ENCODE data around the gene ARHGAP8. TPM values are rescaled to one million over a fixed set of nuclear protein-coding genes. Genes with fewer than 3 reads are reported as not detected.

ARHGAP8 gene
- total RNA-seq, 1 donor: not detected

DNA sequence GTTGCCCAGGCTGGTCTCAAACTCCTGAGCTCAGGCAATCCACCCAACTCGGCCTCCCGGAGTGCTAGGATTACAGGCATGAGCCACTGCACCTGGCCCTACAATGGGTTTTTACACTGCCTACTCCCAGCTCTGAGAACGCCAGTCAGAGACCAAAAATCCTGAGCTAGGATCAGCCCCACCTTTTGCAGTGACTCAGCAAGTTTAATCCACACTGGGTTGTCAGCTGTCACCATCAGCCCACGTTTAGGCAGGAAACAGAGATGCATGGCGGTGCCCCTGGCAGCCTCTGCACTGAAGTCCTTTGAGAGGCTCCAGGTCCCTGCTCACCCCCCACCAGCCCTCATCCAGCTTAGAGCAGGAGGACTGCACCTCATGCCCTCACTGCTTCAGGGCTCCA lies 117.6 kb downstream of the ARHGAP8 start:
- peak; percentile 30 for DNase-seq (ENCODE audit: low read depth)
- H3K4me3 ChIP-seq (ENCODE audit: low read depth, low read length): no peak overlapping the region
- TF ChIP-seq, protein P1, sequence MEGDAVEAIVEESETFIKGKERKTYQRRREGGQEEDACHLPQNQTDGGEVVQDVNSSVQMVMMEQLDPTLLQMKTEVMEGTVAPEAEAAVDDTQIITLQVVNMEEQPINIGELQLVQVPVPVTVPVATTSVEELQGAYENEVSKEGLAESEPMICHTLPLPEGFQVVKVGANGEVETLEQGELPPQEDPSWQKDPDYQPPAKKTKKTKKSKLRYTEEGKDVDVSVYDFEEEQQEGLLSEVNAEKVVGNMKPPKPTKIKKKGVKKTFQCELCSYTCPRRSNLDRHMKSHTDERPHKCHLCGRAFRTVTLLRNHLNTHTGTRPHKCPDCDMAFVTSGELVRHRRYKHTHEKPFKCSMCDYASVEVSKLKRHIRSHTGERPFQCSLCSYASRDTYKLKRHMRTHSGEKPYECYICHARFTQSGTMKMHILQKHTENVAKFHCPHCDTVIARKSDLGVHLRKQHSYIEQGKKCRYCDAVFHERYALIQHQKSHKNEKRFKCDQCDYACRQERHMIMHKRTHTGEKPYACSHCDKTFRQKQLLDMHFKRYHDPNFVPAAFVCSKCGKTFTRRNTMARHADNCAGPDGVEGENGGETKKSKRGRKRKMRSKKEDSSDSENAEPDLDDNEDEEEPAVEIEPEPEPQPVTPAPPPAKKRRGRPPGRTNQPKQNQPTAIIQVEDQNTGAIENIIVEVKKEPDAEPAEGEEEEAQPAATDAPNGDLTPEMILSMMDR (IDR thresholded peaks at IDR 0.05; ENCODE audit: insufficient read depth, low read length): no peak

DNA sequence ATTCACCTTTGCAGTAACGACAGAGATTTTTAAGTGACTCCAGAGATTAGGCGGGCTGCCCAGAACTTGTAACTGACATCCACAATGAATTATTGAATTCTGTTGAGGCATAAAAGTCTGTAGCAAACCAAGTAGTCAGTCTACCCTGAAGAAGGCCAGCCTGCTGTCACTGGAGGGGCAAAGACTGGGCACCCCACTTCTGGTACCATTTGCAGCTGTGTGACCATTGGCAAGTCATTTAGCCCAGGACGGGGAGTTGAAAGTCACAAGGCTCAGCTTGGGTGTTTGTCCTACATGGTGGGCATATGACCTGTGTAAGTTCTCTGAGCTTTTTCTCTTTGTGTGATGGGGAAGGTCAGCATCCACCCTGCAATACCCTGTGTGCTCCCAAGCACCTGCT lies 119.4 kb downstream of the ARHGAP8 start:
- TF ChIP-seq, protein P1 (IDR thresholded peaks at IDR 0.05; ENCODE audit: insufficient read depth, low read length): no peak
- no peak overlapping the region for H3K4me3 ChIP-seq (ENCODE audit: low read depth, low read length)
- DNase-seq (ENCODE audit: low read depth): no peak

DNA sequence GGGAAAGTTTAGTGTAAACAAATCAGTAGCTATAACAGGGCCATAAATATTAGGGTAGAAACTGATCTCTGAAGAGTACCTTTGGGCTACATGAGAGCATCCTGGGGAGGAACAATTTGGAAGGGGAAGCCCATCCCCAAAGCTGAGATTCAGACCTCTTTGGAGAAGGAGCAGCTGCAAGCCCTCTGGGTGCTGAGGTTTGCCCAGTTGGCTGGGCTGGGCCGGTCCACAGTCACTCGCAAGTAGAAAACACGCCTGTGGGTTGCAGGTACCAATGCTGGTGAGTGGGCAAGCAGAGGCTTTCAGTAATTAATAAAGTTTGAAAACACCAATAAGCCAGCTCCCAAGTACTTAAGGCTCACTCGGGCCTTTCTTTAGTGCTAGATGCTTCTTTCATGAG lies 124.5 kb downstream of the ARHGAP8 start:
- TF ChIP-seq, protein P1 (IDR thresholded peaks at IDR 0.05; ENCODE audit: insufficient read depth, low read length): no peak
- no peak overlapping the region for H3K4me3 ChIP-seq (ENCODE audit: low read depth, low read length)
- DNase-seq (ENCODE audit: low read depth): no peak

DNA sequence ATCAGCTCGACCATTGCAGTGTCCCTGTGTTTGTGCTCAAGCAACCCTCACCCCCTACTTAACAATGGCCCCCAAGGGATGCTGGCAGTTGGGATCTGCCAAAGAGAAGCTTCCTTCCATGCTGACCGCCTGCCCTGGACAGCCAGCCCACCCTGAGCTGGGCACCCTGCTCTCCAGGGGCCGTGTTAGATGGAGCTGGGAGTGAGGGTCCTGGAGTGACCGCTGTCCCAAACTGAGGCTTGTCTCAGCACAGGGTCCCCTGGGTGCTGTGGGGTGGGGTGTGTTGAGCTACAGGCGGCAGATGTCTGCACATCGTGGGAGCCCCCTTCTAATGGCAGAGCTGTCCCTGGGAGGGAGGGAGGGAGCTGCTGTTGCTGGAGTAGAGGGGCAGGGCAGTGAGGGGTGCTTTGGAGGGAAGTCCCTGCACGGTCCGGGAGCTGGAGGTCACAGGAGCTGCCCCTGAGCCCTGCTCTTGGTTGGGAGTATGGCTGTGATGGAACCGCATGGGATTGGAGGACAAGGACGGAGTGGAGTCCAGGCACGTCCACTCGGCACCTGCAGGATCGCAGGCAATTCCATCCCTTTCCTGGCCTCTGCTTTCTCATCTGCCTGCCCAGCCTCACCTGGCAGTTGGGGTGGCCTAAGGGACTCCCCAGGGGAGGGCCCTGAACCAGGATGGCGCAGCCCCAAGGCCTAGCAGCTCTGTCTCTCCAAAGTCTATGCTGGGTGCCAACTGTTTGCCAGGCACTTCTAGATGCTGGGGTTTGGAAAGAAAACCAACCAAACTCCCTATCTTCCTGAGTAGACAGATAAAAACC lies 126.3 kb downstream of the ARHGAP8 start:
- TF ChIP-seq, protein P1 (IDR thresholded peaks at IDR 0.05; ENCODE audit: insufficient read depth, low read length): no peak
- no peak for DNase-seq (ENCODE audit: low read depth)
- no peak overlapping the region for H3K4me3 ChIP-seq (ENCODE audit: low read depth, low read length)

DNA sequence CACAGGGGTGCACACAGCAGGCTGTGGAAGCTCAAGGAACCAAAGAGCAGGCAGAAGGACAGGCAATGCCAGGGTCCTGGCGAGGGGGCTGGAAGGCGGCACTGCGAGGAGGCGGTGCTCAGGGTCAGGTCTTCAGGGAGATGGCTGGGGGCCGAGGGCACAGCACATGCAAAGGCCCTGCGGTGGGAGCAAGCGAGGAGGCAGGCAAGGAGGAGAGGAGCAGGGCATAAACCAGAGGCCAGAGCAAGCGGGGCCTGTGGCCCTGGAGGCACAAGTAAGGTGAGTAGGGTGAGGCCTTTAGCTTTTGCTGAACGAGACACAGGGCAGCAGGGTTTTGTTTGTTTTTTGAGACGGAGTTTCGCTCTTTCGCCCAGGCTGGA lies 126.9 kb downstream of the ARHGAP8 start:
- no peak overlapping the region for H3K4me3 ChIP-seq (ENCODE audit: low read depth, low read length)
- DNase-seq (ENCODE audit: low read depth): no peak
- TF ChIP-seq, protein P1 (IDR thresholded peaks at IDR 0.05; ENCODE audit: insufficient read depth, low read length): no peak

DNA sequence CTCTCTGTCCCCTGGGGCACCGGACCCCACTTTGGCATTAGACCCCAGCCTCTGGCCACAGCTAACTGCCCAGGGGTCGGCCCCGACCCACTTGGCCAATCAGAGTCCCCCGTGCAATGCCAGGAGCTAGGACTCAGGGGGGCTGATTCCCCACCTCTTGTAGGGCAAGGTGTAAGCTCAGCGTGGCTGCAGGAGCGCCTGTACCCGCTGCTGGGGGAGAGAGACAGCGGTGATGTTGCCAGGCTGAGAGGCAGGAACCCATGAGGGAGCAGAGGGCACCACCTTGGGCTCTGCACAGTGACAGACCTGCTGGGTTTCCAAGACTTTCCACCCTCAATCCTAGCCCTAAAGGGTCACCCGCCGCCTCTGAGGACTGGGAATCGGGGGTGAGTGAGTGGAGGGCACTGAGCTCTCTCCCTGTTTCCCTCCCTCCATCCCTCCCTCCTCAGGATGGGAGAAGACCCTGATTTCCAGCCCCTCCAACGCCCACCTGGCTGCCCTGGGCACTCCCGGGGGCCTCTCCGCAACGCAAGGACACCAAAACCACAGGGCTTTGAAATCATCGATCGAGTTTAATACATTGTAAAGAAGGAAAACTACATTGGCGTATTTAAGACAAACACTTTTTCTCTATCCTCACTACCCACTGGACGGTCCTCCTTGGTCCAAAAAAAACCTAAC lies 128.4 kb downstream of the ARHGAP8 start:
- H3K4me3 ChIP-seq (ENCODE audit: low read depth, low read length): no peak overlapping the region
- TF ChIP-seq, protein P1 (IDR thresholded peaks at IDR 0.05; ENCODE audit: insufficient read depth, low read length): no peak
- DNase-seq (ENCODE audit: low read depth): no peak

Measured in fibroblast of the aortic adventitia (primary cell).